ENCODE data around the gene BABAM2. TPM values are rescaled to one million over a fixed set of nuclear protein-coding genes. Genes with fewer than 3 reads are reported as not detected.

Gene BABAM2
- total and polyA plus RNA-seq, 9 of the 15 experiments (the other 6 are each of a cell fraction or from before 2014, with no cell fraction given): 10.9 to 37.4 (median 25.6) TPM

- TF ChIP-seq REST (IDR thresholded peaks at IDR 0.05; ENCODE audit: borderline replicate concordance) (no peak), REST (CRISPR knock-in tag; IDR thresholded peaks at IDR 0.05; ENCODE audit: low read depth) (no peak), HOMEZ (CRISPR knock-in tag; IDR thresholded peaks at IDR 0.05) (no peak), SIX5 (IDR thresholded peaks at IDR 0.05; ENCODE audit: borderline replicate concordance in 1 of 2, insufficient read depth in 1 of 2, low read depth in 1 of 2, low read length in 2 of 2) (no peak)
These were observed 428.8 kb downstream of the BABAM2 start (continued) for GRCh38 chr2:28319118-28320008.
